GM21381 (cell line): Measurements from ENCODE around the gene TSPAN16.

ENCODE experiments used
- ATAC-seq: cut with Tn5 transposase; IDR thresholded peaks from one replicate; pipeline ENCODE4 v1.9.1; 2021; ENCODE audit warnings: mild to moderate bottlenecking, moderate library complexity; ENCODE audit not compliant: unreplicated experiment

Gene TSPAN16

DNA sequence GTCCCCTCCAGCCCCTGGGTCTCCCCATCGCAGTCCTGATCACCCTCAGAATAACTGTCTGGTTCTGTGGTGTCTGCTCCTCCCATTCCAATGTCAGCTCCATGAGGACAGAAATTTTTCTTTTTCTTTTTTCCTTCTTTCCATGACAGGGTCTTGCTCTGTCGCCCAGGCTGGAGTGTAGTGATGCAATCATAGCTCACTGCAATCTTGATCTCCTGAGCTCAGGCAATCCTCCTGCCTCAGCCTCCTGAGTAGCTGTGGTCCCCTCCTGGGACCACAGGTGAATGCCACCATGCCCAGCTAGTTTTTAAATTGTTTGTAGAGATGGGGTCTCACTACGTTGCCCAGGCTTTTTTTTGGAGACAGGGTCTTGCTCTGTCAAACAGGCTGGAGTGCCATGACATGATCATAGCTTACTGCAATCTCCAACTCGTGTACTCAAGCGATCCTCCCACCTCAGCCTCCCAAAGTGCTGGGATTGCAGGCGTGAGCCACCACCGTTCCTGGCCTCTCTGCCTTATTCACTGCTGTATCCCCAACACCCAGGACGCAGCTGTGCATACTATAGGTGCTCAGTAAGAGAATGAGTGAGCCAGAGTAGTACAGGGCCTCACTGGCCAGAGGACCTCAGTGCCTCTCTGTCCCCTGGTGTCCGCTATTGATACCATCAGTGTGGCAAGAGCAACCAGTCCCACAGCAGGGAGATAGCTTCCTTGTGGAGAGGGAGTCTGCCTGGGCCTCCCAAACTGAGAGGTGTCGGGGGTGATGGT, 28.5 kb upstream of the TSPAN16 start:
- ATAC-seq: no peak

- ATAC-seq: no peak
These were observed 27.1 kb upstream of the TSPAN16 start for GRCh38 chr19:11268783-11269267.

DNA sequence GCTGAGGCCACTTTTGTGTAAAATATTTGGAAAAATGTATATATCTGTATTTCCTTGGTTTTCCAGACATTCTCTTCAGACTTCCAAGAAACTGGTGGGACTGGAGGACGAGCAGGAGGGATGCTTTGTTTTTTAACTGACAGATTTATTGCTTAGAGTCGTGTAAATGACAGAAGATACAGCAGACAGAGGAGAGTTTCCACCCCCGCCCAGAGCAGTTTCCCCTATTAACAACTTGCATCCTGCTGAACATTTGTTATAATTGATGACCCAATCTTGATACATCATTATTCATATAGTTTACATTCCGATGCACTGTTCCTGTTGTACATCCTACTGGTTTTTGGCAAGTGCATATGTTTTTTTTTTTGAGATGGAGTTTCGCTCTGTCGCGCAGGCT, 26.6 kb upstream of the TSPAN16 start:
- ATAC-seq: no peak

- no peak for ATAC-seq
These were observed 22.7 kb upstream of the TSPAN16 start for GRCh38 chr19:11273296-11273695.

- no peak for ATAC-seq
These were observed 22.0 kb upstream of the TSPAN16 start for GRCh38 chr19:11273989-11274388.

DNA sequence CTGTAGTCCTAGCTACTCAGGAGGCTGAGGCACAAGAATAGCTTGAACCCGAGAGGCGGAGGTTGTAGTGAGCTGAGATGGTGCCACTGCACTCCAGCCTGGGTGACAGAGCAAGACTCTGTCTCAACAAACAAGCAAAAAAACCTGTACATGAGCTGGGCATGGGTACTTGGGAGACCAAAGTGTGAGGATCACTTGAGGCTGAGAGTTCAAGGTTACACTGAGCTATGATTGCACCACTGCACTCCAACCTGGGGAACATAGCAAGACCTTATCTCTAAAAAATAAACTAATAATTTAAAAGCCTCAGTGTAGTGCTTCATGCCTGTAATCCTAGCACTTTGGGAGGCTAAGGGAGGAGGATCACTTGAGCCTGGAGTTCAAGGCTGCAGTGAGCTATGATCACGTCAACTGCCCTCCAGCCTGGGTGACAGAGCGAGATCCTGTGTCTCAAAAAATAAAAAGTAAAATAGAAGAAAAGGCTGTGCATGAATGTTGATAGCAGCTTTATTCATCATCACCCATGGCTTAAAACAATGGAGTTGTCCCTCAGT, 21.4 kb upstream of the TSPAN16 start:
- ATAC-seq: no peak

DNA sequence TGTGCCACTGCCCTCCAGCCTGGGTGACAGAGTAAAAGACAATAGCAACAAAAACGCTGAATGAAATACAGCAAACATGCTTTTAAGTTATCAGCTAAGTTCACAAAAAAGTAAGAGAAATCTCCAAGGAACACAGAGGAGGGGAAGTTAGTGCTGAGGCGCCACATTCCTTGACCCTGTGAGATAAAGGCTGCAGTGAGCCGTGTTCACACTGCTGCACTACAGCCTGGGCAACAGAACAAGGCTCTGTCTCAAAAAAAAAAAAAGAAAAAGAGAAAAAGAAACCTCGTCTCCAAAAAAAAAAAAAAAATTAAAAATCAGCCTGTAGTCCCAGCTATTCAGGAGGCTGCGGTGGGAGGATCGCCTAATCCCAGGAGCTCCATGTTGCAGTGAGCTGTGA, 17.3 kb upstream of the TSPAN16 start:
- no peak for ATAC-seq

GRCh38 chr19:11279505-11280236, 16.3 kb upstream of the TSPAN16 start:
- ATAC-seq: no peak

GRCh38 chr19:11281356-11282049, 14.5 kb upstream of the TSPAN16 start:
- no peak for ATAC-seq

DNA sequence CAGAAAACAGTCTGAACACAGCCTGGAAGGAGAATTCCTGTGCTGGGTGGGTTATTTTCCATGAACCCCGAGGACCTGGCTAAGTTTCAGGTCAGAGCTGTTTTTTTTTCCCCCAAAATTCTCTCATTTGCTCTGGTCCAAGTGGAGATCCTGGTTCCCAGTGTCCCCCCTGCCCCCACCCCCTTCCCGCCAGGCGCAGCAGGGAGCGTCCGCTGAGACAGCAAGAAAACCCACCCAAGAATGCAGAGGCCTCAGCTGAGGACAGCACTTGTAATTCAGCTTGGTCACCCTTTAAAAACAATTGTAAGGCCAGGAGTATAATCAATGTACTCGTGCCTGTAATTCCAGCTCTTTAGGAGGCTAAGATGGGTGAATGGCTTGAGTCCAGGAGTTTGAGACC, 11.4 kb upstream of the TSPAN16 start:
- ATAC-seq: no peak

GRCh38 chr19:11286312-11286974, 9.5 kb upstream of the TSPAN16 start:
- ATAC-seq: no peak

GRCh38 chr19:11288349-11288748, 7.6 kb upstream of the TSPAN16 start:
- ATAC-seq: no peak

- ATAC-seq: no peak
These were observed 5.7 kb upstream of the TSPAN16 start for GRCh38 chr19:11290256-11290655.

- no peak for ATAC-seq
These were observed 4.5 kb upstream of the TSPAN16 start for GRCh38 chr19:11291415-11291814.

GRCh38 chr19:11291991-11292390, 4.0 kb upstream of the TSPAN16 start:
- ATAC-seq: no peak

DNA sequence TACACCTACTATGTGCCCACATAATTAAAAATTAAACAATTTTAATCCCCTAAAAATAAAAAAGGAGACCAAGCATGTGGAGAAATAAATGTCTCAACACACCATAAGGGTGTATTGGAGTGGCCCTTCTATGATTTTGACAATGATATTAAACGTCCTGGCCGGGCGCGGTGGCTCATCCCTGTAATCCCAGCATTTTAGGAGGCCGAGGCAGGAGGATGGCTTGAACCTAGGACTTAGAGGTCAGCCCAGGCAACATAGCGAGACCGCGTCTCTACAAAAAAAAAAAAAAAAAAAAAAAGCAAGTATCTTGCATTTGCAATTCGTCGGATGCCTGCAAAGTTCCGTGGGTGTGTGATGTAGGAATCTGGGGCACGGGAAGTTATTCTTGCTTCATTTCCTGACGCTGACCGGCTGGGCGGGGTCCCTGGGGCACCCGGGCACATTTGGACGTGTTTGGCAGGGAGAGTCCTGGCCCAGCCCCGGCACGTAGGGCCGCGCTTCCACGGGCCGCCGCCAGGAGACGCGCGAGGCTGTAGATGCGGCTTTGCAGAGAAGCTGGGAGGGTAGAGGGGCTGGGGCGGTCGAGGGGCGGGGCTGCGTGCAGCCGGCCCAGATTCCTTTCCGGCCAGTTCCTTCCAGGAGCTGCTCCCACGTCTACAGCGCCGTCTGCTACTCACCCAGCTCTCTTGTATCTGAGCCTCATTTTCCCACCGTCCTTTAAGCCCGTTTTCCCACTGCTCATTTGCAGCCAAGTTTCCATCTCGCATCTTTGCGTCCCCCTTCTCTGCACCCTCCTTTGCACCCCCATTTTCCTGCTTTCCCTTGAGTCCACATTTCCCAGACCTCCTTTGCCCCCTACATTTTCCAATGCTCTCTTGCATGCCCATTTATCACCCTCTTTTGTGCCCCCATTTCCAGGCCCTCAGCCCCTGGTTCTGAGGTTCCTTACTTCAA, 2.2 kb upstream of the TSPAN16 start:
- no peak for ATAC-seq

DNA sequence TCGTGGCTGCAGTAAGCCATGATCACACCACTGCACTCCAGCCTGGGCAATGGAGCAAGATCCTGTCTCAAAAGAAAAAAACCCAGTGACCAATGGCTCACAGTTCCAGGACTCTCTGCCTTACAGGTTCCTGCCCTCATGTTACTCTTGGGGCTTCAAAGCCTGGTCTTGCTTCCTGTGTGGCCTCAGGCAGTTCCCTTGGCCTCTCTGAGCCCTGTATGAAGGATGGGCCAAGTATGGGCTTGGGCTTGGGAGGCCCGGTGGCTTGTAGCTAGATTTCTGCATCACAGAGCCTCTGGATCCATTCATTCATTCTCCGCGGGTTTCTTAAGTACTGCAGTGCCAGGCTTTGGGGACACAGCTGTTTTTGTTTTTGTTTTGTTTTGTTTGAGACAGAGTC, 780 bp upstream of the TSPAN16 start:
- ATAC-seq: no peak

GRCh38 chr19:11296264-11296663, 304 bp downstream of the TSPAN16 start:
- no peak for ATAC-seq

- ATAC-seq: no peak
These were observed 4.2 kb downstream of the TSPAN16 start for GRCh38 chr19:11299946-11300810.
